ENCODE measurements around the gene CES5A.

CES5A gene

GRCh38 chr16:55832425-55832772 lies 42.8 kb downstream of the CES5A start:
- TF ChIP-seq CREB1 (IDR thresholded peaks at IDR 0.05; ENCODE audit: low read depth) = no peak
- no peak for TF ChIP-seq TCF12 (IDR thresholded peaks at IDR 0.05; ENCODE audit: low read depth)
- TF ChIP-seq RAD21 (IDR thresholded peaks at IDR 0.05; ENCODE audit: low read depth) = no peak
- TF ChIP-seq USF1 (IDR thresholded peaks at IDR 0.05) = no peak
- TF ChIP-seq ZBTB7A (IDR thresholded peaks at IDR 0.05; ENCODE audit: low read depth) = no peak
- no peak for TF ChIP-seq TAF1 (IDR thresholded peaks at IDR 0.05; ENCODE audit: low read depth)

- TF ChIP-seq CREB1 (IDR thresholded peaks at IDR 0.05; ENCODE audit: low read depth) = no peak
- TF ChIP-seq TCF12 (IDR thresholded peaks at IDR 0.05; ENCODE audit: low read depth) = no peak
- TF ChIP-seq NFIC (IDR thresholded peaks at IDR 0.05) = no peak
- no peak for TF ChIP-seq REST (IDR thresholded peaks at IDR 0.05; ENCODE audit: low read depth)
- TF ChIP-seq USF1 (IDR thresholded peaks at IDR 0.05) = no peak
- TF ChIP-seq RAD21 (IDR thresholded peaks at IDR 0.05; ENCODE audit: low read depth) = no peak
- no peak for TF ChIP-seq ZBTB7A (IDR thresholded peaks at IDR 0.05; ENCODE audit: low read depth)
- TF ChIP-seq EP300 (IDR thresholded peaks at IDR 0.05; ENCODE audit: borderline replicate concordance) = no peak
- TF ChIP-seq TEAD4 (IDR thresholded peaks at IDR 0.05) = no peak
These were observed 44.4 kb downstream of the CES5A start for GRCh38 chr16:55830658-55831294.

- TF ChIP-seq FOXM1 (IDR thresholded peaks at IDR 0.05; ENCODE audit: borderline replicate concordance, low read depth) (no peak), REST (IDR thresholded peaks at IDR 0.05; ENCODE audit: low read depth) (no peak), USF1 (IDR thresholded peaks at IDR 0.05) (no peak), YY1 (IDR thresholded peaks at IDR 0.05; ENCODE audit: low read depth) (no peak), TCF12 (IDR thresholded peaks at IDR 0.05; ENCODE audit: low read depth) (no peak), TAF1 (IDR thresholded peaks at IDR 0.05; ENCODE audit: low read depth) (no peak)
These were observed 46.5 kb downstream of the CES5A start for GRCh38 chr16:55828680-55829079.

GRCh38 chr16:55825115-55825728 lies 50.0 kb downstream of the CES5A start:
- TF ChIP-seq EP300 (IDR thresholded peaks at IDR 0.05; ENCODE audit: borderline replicate concordance) = no peak
- no peak for TF ChIP-seq TEAD4 (IDR thresholded peaks at IDR 0.05)

GRCh38 chr16:55824473-55825000 lies 50.6 kb downstream of the CES5A start:
- no peak for TF ChIP-seq MAX (IDR thresholded peaks at IDR 0.05)
- no peak for TF ChIP-seq EGR1 (IDR thresholded peaks at IDR 0.05)
- no peak for TF ChIP-seq TEAD4 (IDR thresholded peaks at IDR 0.05)
- TF ChIP-seq YY1 (IDR thresholded peaks at IDR 0.05; ENCODE audit: low read depth) = no peak
- TF ChIP-seq EP300 (IDR thresholded peaks at IDR 0.05; ENCODE audit: borderline replicate concordance) = no peak
- no peak for TF ChIP-seq USF1 (IDR thresholded peaks at IDR 0.05)
- no peak for TF ChIP-seq FOXM1 (IDR thresholded peaks at IDR 0.05; ENCODE audit: borderline replicate concordance, low read depth)
- no peak for TF ChIP-seq CEBPB (IDR thresholded peaks at IDR 0.05)
- TF ChIP-seq REST (IDR thresholded peaks at IDR 0.05; ENCODE audit: low read depth) = no peak
- TF ChIP-seq TAF1 (IDR thresholded peaks at IDR 0.05; ENCODE audit: low read depth) = no peak
- TF ChIP-seq RAD21 (IDR thresholded peaks at IDR 0.05; ENCODE audit: low read depth) = no peak
- no peak for TF ChIP-seq TCF12 (IDR thresholded peaks at IDR 0.05; ENCODE audit: low read depth)
- TF ChIP-seq ZBTB7A (IDR thresholded peaks at IDR 0.05; ENCODE audit: low read depth) = no peak
- TF ChIP-seq NFIC (IDR thresholded peaks at IDR 0.05) = no peak
- no peak for TF ChIP-seq CREB1 (IDR thresholded peaks at IDR 0.05; ENCODE audit: low read depth)

All from Ishikawa (cell line).